ENCODE measurements around the gene PKHD1.

Gene PKHD1

DNA sequence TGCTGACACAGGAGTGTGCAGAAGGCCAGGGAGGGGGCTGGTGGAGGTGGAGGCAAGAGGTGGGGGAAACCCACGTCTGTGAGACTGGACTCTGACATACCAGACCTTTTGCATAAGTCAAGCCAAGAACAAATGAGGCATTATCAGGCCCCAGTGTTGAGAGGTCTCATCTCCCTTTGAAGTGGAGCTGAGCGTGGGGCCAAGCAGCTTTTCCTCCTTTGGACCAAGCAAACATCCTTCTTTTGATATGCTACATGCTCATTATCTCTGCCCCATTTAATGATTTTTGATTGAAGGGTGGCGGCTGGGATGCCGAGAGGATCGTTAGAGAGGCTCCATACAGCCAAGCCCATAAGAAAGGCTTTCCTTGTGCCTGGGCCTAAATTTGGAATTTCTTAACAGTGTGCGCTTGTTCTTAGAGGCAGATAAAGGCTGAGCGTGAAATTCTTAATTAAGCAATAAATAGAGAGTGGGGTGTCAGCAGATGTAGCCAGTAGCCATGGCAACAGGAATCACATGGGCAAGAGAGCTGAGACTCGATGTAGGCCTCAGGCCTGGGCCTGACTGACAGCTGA, 244.5 kb downstream of the PKHD1 start:
- no peak overlapping the region for H3K4me3 ChIP-seq (replicated peaks; ENCODE audit: insufficient read depth, low read length)
- H3K27ac ChIP-seq (replicated peaks), result no peak overlapping the region
- DNase-seq (ENCODE audit: low read depth in 1 of 2, low spot score in 1 of 2), result no peak
- TF ChIP-seq SPI1 (IDR thresholded peaks at IDR 0.05; ENCODE audit: borderline replicate concordance, low read depth), result no peak
- TF ChIP-seq, protein P1, sequence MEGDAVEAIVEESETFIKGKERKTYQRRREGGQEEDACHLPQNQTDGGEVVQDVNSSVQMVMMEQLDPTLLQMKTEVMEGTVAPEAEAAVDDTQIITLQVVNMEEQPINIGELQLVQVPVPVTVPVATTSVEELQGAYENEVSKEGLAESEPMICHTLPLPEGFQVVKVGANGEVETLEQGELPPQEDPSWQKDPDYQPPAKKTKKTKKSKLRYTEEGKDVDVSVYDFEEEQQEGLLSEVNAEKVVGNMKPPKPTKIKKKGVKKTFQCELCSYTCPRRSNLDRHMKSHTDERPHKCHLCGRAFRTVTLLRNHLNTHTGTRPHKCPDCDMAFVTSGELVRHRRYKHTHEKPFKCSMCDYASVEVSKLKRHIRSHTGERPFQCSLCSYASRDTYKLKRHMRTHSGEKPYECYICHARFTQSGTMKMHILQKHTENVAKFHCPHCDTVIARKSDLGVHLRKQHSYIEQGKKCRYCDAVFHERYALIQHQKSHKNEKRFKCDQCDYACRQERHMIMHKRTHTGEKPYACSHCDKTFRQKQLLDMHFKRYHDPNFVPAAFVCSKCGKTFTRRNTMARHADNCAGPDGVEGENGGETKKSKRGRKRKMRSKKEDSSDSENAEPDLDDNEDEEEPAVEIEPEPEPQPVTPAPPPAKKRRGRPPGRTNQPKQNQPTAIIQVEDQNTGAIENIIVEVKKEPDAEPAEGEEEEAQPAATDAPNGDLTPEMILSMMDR (IDR thresholded peaks at IDR 0.05; ENCODE audit: insufficient read depth, low read length), result no peak
- no peak for TF ChIP-seq POLR2AphosphoS5 (IDR thresholded peaks at IDR 0.05; ENCODE audit: low read depth)
- TF ChIP-seq, protein P2, sequence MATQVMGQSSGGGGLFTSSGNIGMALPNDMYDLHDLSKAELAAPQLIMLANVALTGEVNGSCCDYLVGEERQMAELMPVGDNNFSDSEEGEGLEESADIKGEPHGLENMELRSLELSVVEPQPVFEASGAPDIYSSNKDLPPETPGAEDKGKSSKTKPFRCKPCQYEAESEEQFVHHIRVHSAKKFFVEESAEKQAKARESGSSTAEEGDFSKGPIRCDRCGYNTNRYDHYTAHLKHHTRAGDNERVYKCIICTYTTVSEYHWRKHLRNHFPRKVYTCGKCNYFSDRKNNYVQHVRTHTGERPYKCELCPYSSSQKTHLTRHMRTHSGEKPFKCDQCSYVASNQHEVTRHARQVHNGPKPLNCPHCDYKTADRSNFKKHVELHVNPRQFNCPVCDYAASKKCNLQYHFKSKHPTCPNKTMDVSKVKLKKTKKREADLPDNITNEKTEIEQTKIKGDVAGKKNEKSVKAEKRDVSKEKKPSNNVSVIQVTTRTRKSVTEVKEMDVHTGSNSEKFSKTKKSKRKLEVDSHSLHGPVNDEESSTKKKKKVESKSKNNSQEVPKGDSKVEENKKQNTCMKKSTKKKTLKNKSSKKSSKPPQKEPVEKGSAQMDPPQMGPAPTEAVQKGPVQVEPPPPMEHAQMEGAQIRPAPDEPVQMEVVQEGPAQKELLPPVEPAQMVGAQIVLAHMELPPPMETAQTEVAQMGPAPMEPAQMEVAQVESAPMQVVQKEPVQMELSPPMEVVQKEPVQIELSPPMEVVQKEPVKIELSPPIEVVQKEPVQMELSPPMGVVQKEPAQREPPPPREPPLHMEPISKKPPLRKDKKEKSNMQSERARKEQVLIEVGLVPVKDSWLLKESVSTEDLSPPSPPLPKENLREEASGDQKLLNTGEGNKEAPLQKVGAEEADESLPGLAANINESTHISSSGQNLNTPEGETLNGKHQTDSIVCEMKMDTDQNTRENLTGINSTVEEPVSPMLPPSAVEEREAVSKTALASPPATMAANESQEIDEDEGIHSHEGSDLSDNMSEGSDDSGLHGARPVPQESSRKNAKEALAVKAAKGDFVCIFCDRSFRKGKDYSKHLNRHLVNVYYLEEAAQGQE (IDR thresholded peaks at IDR 0.05; ENCODE audit: insufficient replicate concordance, low read depth), result no peak
- peaks cover 8% of the 10 kb centered on the region for H3K27me3 ChIP-seq (ENCODE audit: insufficient read depth, poor library complexity, severe bottlenecking)

DNA sequence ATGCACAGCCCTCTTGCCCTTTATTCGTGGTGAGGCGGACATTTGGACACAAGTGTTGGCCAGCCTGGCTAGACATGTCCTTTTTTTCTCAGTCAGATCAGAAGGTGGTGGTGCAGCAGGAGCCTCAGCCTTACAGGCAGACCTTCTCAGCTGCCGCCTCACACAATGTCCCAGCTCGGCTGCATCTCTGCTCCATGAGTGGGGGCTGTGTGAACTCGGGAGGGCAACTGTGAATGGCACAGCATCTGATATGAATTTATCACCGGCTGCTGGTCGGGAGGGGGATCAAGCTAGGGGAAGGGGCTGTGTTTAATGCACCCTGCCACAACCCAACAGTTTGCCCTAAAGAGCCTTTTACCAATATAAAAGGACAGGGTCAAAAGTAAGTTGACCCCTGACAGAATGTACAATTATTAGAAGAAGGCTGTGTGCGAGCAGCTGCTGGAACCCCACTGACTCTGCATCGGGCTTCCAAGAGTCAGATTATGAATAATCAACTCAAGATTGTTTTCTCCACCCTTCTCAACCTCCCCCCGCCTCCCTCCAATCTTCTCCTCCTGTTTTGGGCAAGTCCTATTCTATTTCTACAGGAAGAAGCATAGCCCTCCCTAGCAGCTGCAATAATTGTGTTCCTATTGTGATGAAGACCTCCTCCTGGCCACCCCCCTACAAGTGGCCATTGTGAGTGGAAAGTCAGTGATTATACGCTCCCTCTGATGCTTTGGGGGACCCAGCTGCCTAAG, 245.2 kb downstream of the PKHD1 start:
- Histone ChIP-seq H3K27ac (replicated peaks) (no peak overlapping the region), H3K4me3 (replicated peaks; ENCODE audit: insufficient read depth, low read length) (no peak overlapping the region)
- TF ChIP-seq GABPA (IDR thresholded peaks at IDR 0.05; ENCODE audit: low read depth) (no peak), SPI1 (IDR thresholded peaks at IDR 0.05; ENCODE audit: borderline replicate concordance, low read depth) (no peak), POLR2AphosphoS5 (IDR thresholded peaks at IDR 0.05; ENCODE audit: low read depth) (no peak)
- TF ChIP-seq, protein P2 (IDR thresholded peaks at IDR 0.05; ENCODE audit: insufficient replicate concordance, low read depth), result no peak
- TF ChIP-seq, protein P1 (IDR thresholded peaks at IDR 0.05; ENCODE audit: insufficient read depth, low read length), result no peak

DNA sequence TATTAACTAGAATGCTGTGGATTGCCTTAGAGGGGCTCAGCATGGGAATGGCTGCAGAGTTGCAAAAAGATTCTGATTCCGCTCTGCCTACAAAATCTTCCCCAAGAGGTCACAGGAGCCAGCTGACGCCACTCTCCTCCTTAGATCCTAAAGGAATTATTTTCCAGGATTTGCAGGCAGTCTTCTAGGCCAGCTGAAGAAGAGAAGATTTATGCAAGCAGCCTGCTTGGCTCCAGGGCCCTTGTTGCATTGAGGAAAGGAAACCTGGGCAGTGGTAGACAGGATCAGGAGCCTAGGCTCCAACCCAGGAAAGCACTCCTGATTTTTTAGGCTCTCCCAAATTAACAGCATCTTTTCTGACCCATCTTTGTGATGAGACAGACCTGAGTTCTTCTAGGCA, 245.8 kb downstream of the PKHD1 start:
- TF ChIP-seq, protein P2 (IDR thresholded peaks at IDR 0.05; ENCODE audit: insufficient replicate concordance, low read depth), result no peak
- TF ChIP-seq POLR2AphosphoS5 (IDR thresholded peaks at IDR 0.05; ENCODE audit: low read depth) (no peak), SPI1 (IDR thresholded peaks at IDR 0.05; ENCODE audit: borderline replicate concordance, low read depth) (no peak), GABPA (IDR thresholded peaks at IDR 0.05; ENCODE audit: low read depth) (no peak)
- TF ChIP-seq, protein P1 (IDR thresholded peaks at IDR 0.05; ENCODE audit: insufficient read depth, low read length), result no peak
- Histone ChIP-seq H3K4me3 (replicated peaks; ENCODE audit: insufficient read depth, low read length) (no peak overlapping the region), H3K27me3 (ENCODE audit: insufficient read depth, poor library complexity, severe bottlenecking) (peaks cover 8% of the 10 kb centered on the region), H3K27ac (replicated peaks) (no peak overlapping the region)
- DNase-seq (ENCODE audit: low read depth in 1 of 2, low spot score in 1 of 2), result no peak

More for the DNA sequence above, 245.2 kb downstream of the PKHD1 start:
- no peak for DNase-seq (ENCODE audit: low read depth in 1 of 2, low spot score in 1 of 2)
- H3K27me3 ChIP-seq (ENCODE audit: insufficient read depth, poor library complexity, severe bottlenecking), result peaks cover 8% of the 10 kb centered on the region

Measured in HL-60 (cell line).